Measurements from ENCODE around the gene EIF3J.

GRCh38 chr15:44565387-44566154 is 28.6 kb downstream of the EIF3J start:
- TF ChIP-seq CTCF (IDR thresholded peaks at IDR 0.05; ENCODE audit: poor library complexity, severe bottlenecking) = no peak
- no peak for TF ChIP-seq POLR2AphosphoS5 (IDR thresholded peaks at IDR 0.05)
